ENCODE measurements around the gene AGBL4. TPM values are rescaled to one million over a fixed set of nuclear protein-coding genes. Genes with fewer than 3 reads are reported as not detected.

The AGBL4 gene
- total and polyA plus RNA-seq, 9 of the 15 experiments (the other 6 are each of a cell fraction or from before 2014, with no cell fraction given) = 0.11 TPM; not detected in 7

DNA sequence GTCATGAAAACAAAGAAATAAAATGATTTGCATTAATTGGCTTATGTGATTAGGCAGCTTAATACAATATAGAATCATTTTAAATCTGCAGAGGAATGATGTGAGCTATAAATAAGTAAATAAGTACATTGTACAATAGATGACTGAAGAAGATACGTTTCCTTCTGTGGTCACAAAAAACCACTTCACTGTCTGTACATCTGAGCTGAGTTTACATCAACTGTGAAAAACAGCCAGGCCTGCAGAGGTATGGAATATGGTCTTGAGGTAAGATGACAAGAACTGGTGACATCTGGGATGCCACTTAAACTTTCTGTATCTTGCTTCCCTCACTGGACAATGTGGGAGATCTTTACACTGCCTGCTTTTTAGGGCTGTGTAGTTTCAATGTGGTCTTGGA, 1117.0 kb downstream of the AGBL4 start (continued):
- TF ChIP-seq KAT8 (IDR thresholded peaks at IDR 0.05; ENCODE audit: low read depth) = no peak
- TF ChIP-seq, protein P1, sequence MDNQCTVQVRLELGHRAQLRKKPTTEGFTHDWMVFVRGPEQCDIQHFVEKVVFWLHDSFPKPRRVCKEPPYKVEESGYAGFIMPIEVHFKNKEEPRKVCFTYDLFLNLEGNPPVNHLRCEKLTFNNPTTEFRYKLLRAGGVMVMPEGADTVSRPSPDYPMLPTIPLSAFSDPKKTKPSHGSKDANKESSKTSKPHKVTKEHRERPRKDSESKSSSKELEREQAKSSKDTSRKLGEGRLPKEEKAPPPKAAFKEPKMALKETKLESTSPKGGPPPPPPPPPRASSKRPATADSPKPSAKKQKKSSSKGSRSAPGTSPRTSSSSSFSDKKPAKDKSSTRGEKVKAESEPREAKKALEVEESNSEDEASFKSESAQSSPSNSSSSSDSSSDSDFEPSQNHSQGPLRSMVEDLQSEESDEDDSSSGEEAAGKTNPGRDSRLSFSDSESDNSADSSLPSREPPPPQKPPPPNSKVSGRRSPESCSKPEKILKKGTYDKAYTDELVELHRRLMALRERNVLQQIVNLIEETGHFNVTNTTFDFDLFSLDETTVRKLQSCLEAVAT (IDR thresholded peaks at IDR 0.05) = no peak
- TF ChIP-seq ZNF184 (CRISPR knock-in tag; IDR thresholded peaks at IDR 0.05) = no peak

DNA sequence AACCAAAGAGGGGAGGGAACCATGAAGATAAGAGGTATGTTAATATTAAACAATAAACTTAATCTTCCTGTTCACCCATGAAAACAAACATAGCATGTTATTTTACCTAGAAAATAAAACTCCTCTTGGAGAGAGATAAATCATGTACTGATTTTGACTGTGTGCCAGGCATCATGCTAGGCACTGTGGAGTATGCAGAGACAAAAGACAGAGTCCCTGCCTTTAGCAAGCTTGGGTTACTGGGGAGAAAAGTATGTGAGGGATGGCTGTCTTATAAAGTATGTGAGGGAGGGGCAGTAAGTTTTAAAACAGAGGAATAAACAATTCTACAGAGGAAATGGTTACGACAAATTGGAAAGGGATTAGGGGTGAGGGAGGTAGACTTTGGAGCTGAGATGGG, 1117.6 kb downstream of the AGBL4 start:
- H3K9ac ChIP-seq (ENCODE audit: insufficient read depth in 1 of 2, low read depth in 2 of 2, low read length in 2 of 2) = no peak overlapping the region
- no peaks in the 10 kb centered on the region for H3K27me3 ChIP-seq (ENCODE audit: control insufficient read depth in 2 of 2, insufficient read depth in 2 of 2, low read length in 2 of 2)
- FAIRE-seq = no peak
- 7% methylated on average over 1 of the region's 1 CpG for whole genome bisulfite sequencing (ENCODE audit: insufficient coverage, low coverage, missing lambda C conversion rate)
- ChIA-PET POLR2A (no interaction called here), CTCF (ENCODE audit: low intra/inter-chr PET ratio) (no interaction called here)
- in situ Hi-C loops (cut with MboI) (no loop called here), intact Hi-C loops (cut with micrococcal nuclease) (no loop called here)
- no peak overlapping the region for H3K27ac ChIP-seq (ENCODE audit: extremely low read depth, low read depth, low read length)
- no peaks in the 10 kb centered on the region for H3K9me1 ChIP-seq (ENCODE audit: control insufficient read depth, insufficient read depth, low read length)
- H3K4me3 ChIP-seq = no peak overlapping the region
- no peaks in the 10 kb centered on the region; the same call in 1 of the 2 replicates for H3K9me3 ChIP-seq (replicated peaks; ENCODE audit: control insufficient read depth, insufficient read depth, low read depth, low read length)
- no peaks in the 10 kb centered on the region for H3K79me2 ChIP-seq (ENCODE audit: control insufficient read depth, insufficient read depth, low read length)
- H4K20me1 ChIP-seq (replicated peaks; ENCODE audit: control insufficient read depth, insufficient read depth, low read length) = no peaks in the 10 kb centered on the region
- H3K36me3 ChIP-seq (ENCODE audit: control insufficient read depth, insufficient read depth, low read length) = no peaks in the 10 kb centered on the region
- no peak for ATAC-seq
- H2AFZ ChIP-seq (ENCODE audit: low read depth, low read length) = no peak overlapping the region
- no peak for DNase-seq (ENCODE audit: extremely low read depth in 1 of 4, low spot score in 3 of 4)
- no TSS peak for BruUV-seq (replicated peaks)
- H3K4me2 ChIP-seq (ENCODE audit: insufficient read depth, low read length) = no peak overlapping the region
- H3K4me1 ChIP-seq (replicated peaks in 1 of 2; ENCODE audit: control insufficient read depth in 2 of 2, insufficient read depth in 2 of 2, low read length in 2 of 2) = no peaks in the 10 kb centered on the region
- TF ChIP-seq DDX20 (tag; IDR thresholded peaks at IDR 0.05; ENCODE audit: low read depth) (no peak), FOXA3 (CRISPR knock-in tag; conservative IDR thresholded peaks at IDR 0.05 in 1 of 2, IDR thresholded peaks at IDR 0.05 in 1 of 2) (no peak), TRIM28 (IDR thresholded peaks at IDR 0.05) (no peak), ATF1 (CRISPR knock-in tag; IDR thresholded peaks at IDR 0.05) (no peak), ATF1 (tag; IDR thresholded peaks at IDR 0.05) (no peak), HDAC3 (IDR thresholded peaks at IDR 0.05; ENCODE audit: borderline replicate concordance, partially characterized antibody) (no peak), HDAC8 (tag; IDR thresholded peaks at IDR 0.05) (no peak), ZNF274 (IDR thresholded peaks at IDR 0.05; ENCODE audit: borderline replicate concordance, low read depth, low read length) (no peak), ZNF165 (CRISPR knock-in tag; IDR thresholded peaks at IDR 0.05; ENCODE audit: borderline replicate concordance) (no peak), NCOA4 (IDR thresholded peaks at IDR 0.05; ENCODE audit: partially characterized antibody) (no peak), ZNF717 (CRISPR knock-in tag; IDR thresholded peaks at IDR 0.05) (no peak), GABPA (tag; conservative IDR thresholded peaks at IDR 0.05; ENCODE audit: low read depth) (no peak), KDM2B (CRISPR knock-in tag; IDR thresholded peaks at IDR 0.05) (no peak), TCF7 (IDR thresholded peaks at IDR 0.05; ENCODE audit: borderline replicate concordance) (no peak), SIRT6 (IDR thresholded peaks at IDR 0.05; ENCODE audit: low read depth, low read length) (no peak), KDM1A (IDR thresholded peaks at IDR 0.05) (no peak), HMGN3 (IDR thresholded peaks at IDR 0.05; ENCODE audit: borderline replicate concordance, extremely low read depth, insufficient read length, low read depth, low read length) (no peak)
- TF ChIP-seq, protein P2, sequence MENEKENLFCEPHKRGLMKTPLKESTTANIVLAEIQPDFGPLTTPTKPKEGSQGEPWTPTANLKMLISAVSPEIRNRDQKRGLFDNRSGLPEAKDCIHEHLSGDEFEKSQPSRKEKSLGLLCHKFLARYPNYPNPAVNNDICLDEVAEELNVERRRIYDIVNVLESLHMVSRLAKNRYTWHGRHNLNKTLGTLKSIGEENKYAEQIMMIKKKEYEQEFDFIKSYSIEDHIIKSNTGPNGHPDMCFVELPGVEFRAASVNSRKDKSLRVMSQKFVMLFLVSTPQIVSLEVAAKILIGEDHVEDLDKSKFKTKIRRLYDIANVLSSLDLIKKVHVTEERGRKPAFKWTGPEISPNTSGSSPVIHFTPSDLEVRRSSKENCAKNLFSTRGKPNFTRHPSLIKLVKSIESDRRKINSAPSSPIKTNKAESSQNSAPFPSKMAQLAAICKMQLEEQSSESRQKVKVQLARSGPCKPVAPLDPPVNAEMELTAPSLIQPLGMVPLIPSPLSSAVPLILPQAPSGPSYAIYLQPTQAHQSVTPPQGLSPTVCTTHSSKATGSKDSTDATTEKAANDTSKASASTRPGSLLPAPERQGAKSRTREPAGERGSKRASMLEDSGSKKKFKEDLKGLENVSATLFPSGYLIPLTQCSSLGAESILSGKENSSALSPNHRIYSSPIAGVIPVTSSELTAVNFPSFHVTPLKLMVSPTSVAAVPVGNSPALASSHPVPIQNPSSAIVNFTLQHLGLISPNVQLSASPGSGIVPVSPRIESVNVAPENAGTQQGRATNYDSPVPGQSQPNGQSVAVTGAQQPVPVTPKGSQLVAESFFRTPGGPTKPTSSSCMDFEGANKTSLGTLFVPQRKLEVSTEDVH (IDR thresholded peaks at IDR 0.05; ENCODE audit: low read depth, partially characterized antibody) = no peak
